HepG2 (cell line): ENCODE measurements around the gene MYCBPAP. TPM values are rescaled to one million over a fixed set of nuclear protein-coding genes. Genes with fewer than 3 reads are reported as not detected.

Experiments used
- ATAC-seq: fragments of 200-7000 bp; cut with Tn5 transposase; 3 replicates; pipeline ENCODE4 v1.9.1; 2020; ENCODE audit warnings: mild to moderate bottlenecking, moderate library complexity
- BruUV-seq: library from RNA; stranded (reverse); fragments of 400-500 nt; replicated peaks from 2 replicates; lab custom pipeline; 2021; lab: Mats Ljungman, UMichigan
- CTCF ChIA-PET: fragments of 300-600 bp; formaldehyde crosslinking; extraction: SDS; loops from one replicate; lab custom pipeline; 2021; ENCODE audit warnings: low total read pairs, inconsistent platforms, low intra/inter-chr PET ratio; lab: Yijun Ruan, JAX
- POLR2A ChIA-PET: fragments of 350-600 bp; sonication (Branson Sonifier 250); formaldehyde crosslinking; loops from one replicate; lab custom pipeline; 2020; ENCODE audit warnings: antibody characterized with exemption, inconsistent platforms; lab: Yijun Ruan, JAX
- DNase-seq: peaks from one replicate; pipeline ENCODE4 v3.0.0-alpha.2; 2015; ENCODE audit warnings: low spot score
- FAIRE-seq: peaks from 3 replicates; lab custom pipeline; 2011; peaks lifted over from hg19 to GRCh38; lab: Jason Lieb, UNC
- H2AFZ ChIP-seq: one replicate; pipeline ENCODE4 v1.6.1; 2011; ENCODE audit warnings: low read length, inconsistent platforms
- H3K27ac ChIP-seq: fragments of 300-600 bp; 3 replicates; pipeline ENCODE4 v1.8.0; 2011; ENCODE audit warnings: mixed run types, mild to moderate bottlenecking, mixed read lengths, low read length, inconsistent platforms; ENCODE audit not compliant: insufficient read depth; ENCODE audit errors: extremely low read length
- H3K27me3 ChIP-seq, 2 experiments: fragments of 200-600 bp in 1 of 2; 2 replicates in 1 of 2; 3 replicates in 1 of 2; pipeline versions ENCODE4 v1.6.0 to v1.8.0; 2011; ENCODE audit warnings: low read length in 2 of 2, mild to moderate bottlenecking in 2 of 2, moderate library complexity in 2 of 2, inconsistent platforms in 1 of 2; ENCODE audit not compliant: insufficient read depth in 2 of 2, control insufficient read depth in 1 of 2
- H3K36me3 ChIP-seq, 2 experiments: fragments of 200-600 bp in 1 of 2; replicated peaks in 1 of 2; 2 replicates in 1 of 2; 3 replicates in 1 of 2; pipeline versions ENCODE4 v1.5.1 to v1.8.0; 2011; ENCODE audit warnings: low read length in 2 of 2, inconsistent platforms in 1 of 2; ENCODE audit not compliant: insufficient read depth in 2 of 2, control insufficient read depth in 1 of 2
- H3K4me1 ChIP-seq: 2 replicates; pipeline ENCODE4 v1.5.1; 2012; ENCODE audit warnings: low read length, inconsistent platforms; ENCODE audit not compliant: insufficient read depth
- H3K4me2 ChIP-seq: 2 replicates; pipeline ENCODE4 v1.6.0; 2011; ENCODE audit warnings: low read depth, low read length, inconsistent platforms
- H3K4me3 ChIP-seq, 3 experiments: fragments of 200-600 bp in 1 of 3; sonication (generic), shearing (Covaris generic) in 1 of 3; replicated peaks in 1 of 3; 2 replicates each; pipeline ENCODE4 v1.5.1; 2011 to 2016; ENCODE audit warnings: low read length in 3 of 3, inconsistent platforms in 2 of 3, low read depth in 2 of 3, mild to moderate bottlenecking in 2 of 3, control low read depth in 1 of 3, mixed read lengths in 1 of 3; ENCODE audit not compliant: insufficient read depth in 1 of 3
- H3K79me2 ChIP-seq: one replicate; pipeline ENCODE4 v1.6.1; 2011; ENCODE audit warnings: low read length, inconsistent platforms; ENCODE audit not compliant: insufficient read depth
- H3K9ac ChIP-seq: 2 replicates; pipeline ENCODE4 v1.6.0; 2011; ENCODE audit warnings: mild to moderate bottlenecking, low read depth, low read length, inconsistent platforms; ENCODE audit not compliant: insufficient read depth
- H3K9me3 ChIP-seq: 2 replicates; pipeline ENCODE4 v1.5.1; 2012; ENCODE audit warnings: mild to moderate bottlenecking, low read length
- H4K20me1 ChIP-seq: 2 replicates; pipeline ENCODE4 v1.6.0; 2011; ENCODE audit warnings: inconsistent platforms, mild to moderate bottlenecking, low read length, moderate library complexity; ENCODE audit not compliant: insufficient read depth
- IRF2 ChIP-seq: IDR thresholded peaks from 2 replicates; pipeline ENCODE4 v1.6.1; 2018; ENCODE audit warnings: missing genetic modification reagents, missing compliant biosample characterization
- NFIC ChIP-seq: IDR thresholded peaks from 2 replicates; pipeline ENCODE4 v1.6.1; 2012; ENCODE audit warnings: mild to moderate bottlenecking, low read length, inconsistent platforms
- RBAK ChIP-seq: sonication (generic); formaldehyde crosslinking; IDR thresholded peaks from 2 replicates; pipeline ENCODE4 v1.5.1; 2020; ENCODE audit warnings: mild to moderate bottlenecking, missing genetic modification reagents
- SIX1 ChIP-seq: sonication (generic); formaldehyde crosslinking; IDR thresholded peaks from 2 replicates; pipeline ENCODE4 v1.4.0; 2020; ENCODE audit warnings: missing genetic modification reagents, borderline replicate concordance
- TOE1 ChIP-seq: sonication (generic); formaldehyde crosslinking; IDR thresholded peaks from 2 replicates; pipeline ENCODE4 v1.4.0; 2020; ENCODE audit warnings: mild to moderate bottlenecking, missing genetic modification reagents
- ZNF703 ChIP-seq: sonication (generic); formaldehyde crosslinking; IDR thresholded peaks from 2 replicates; pipeline ENCODE4 v1.5.1; 2020; ENCODE audit warnings: missing genetic modification reagents, mild to moderate bottlenecking, moderate library complexity, borderline replicate concordance
- ZSCAN20 ChIP-seq: sonication (generic); formaldehyde crosslinking; IDR thresholded peaks from 2 replicates; pipeline ENCODE4 v1.4.0; 2020; ENCODE audit warnings: missing genetic modification reagents, mild to moderate bottlenecking, borderline replicate concordance
- WGBS: methylation state at CpG from one replicate; pipeline ENCODE4 v1.1.6; 2017; ENCODE audit warnings: low lambda C conversion rate; 5-methylcytosine and 5-hydroxymethylcytosine counted together
- in situ Hi-C: cut with HindIII; loops from 2 replicates; pipeline ENCODE4 v1.10.0; 2017; ENCODE audit warnings: low pct_unique_long_range_greater_than_20kb; ENCODE audit not compliant: extremely low pct_ligation_motif_present
- intact Hi-C: fragments of 100-400 bp; cut with micrococcal nuclease; formaldehyde crosslinking; loops from one replicate; pipeline ENCODE4 v1.10.0; 2022; ENCODE audit not compliant: unreplicated experiment
- polyA plus RNA-seq, 8 experiments: library from polyadenylated mRNA; depleted of rRNA in 3 of 8; stranded (reverse) in 7 of 8; unstranded in 1 of 8; fragments of >200 nt; fragmentation: Illumina TruSeq in 4 of 8; extraction: Trizol in 4 of 8; gene quantifications; 2 replicates each; pipeline versions ENCODE4 v1.2.1 to v1.2.3, GENCODE V29; 2011 to 2016; ENCODE audit warnings: low read depth in 4 of 8, missing spikeins in 1 of 8, mixed read lengths in 1 of 8; ENCODE audit not compliant: insufficient read depth in 1 of 8
- total RNA-seq, 5 experiments: library from RNA; depleted of rRNA; stranded (reverse); fragments of >200 nt; fragmentation: Illumina TruSeq; extraction: Trizol; gene quantifications; 2 replicates each; pipeline ENCODE4 v1.2.3, GENCODE V29; 2016; ENCODE audit warnings: low read depth in 1 of 5
- TF ChIP-seq, protein P1 (sequence below): fragments of 450-650 bp; IDR thresholded peaks from 2 replicates; pipeline ENCODE4 v1.6.1; 2017
- TF ChIP-seq, protein P2 (sequence below): sonication (generic); formaldehyde crosslinking; IDR thresholded peaks from 2 replicates; pipeline ENCODE4 v1.5.1; 2020; ENCODE audit warnings: mild to moderate bottlenecking, missing genetic modification reagents
- TF ChIP-seq, protein P3 (sequence below): sonication (generic); formaldehyde crosslinking; IDR thresholded peaks from 2 replicates; pipeline ENCODE4 v1.5.0; 2020; ENCODE audit warnings: mild to moderate bottlenecking, missing genetic modification reagents, borderline replicate concordance

MYCBPAP gene
- total and polyA plus RNA-seq, 2 of the 13 experiments (the other 11 are each of a cell fraction or from before 2014, with no cell fraction given) = 0.22 to 0.24 TPM

DNA sequence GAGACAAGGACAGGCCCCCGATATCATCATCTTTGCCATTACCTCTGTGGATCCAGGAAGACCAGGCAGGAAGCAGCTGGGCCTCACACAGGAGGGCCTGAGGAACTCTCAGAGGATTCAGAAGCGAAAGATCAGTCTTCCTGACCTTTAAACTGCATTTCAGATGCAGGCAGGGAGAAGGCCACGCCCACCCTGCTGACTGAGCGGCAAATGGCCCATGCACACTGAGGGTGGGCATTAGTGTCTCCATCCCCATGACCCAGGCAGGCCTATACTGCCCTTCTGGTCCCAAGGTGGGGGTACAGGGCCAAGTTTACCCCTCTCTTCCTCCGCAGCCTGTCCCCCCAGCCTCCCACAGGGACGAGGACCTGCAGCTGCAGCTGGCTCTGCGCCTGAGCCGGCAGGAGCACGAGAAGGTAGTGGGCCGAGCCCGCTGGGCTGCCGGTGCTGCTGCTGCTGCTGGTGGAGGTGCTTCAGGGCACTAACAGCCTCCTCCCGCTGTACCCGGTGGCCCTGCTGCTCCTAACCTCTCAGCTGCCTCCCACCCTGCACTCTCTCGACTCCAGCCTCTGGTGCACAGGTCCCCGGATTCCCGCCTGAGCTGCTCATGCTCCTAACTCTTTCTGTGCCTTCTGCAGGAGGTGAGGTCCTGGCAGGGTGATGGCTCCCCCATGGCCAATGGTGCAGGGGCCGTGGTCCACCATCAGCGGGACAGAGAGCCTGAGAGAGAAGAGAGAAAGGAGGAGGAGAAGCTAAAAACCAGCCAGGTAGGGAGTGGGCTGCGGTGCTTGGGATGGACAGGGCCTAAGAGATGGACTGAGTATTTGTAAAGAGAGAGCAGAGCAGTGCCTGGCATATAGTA, 30.5 kb downstream of the MYCBPAP start:
- in situ Hi-C loops (no loop called here), intact Hi-C loops (no loop called here)
- H3K9me3 ChIP-seq = no peaks in the 10 kb centered on the region
- BruUV-seq = no TSS peak
- H2AFZ ChIP-seq = no peak overlapping the region
- peak; percentile 96 for FAIRE-seq
- WGBS = 16% methylated on average over 13 of the region's 20 CpGs
- peak overlapping the region; percentile 28 to 73 (median 56); a peak in 5 of 6 replicates for H3K4me3 ChIP-seq
- peak overlapping the region; percentile 56 for H3K27ac ChIP-seq
- POLR2A ChIA-PET = interaction anchor here (0.6 to 1.9 kb wide), 14 partner anchors 8 to 328 kb away, joined by 3 to 6 read pairs (median 4); partner anchors contain the start of gene CACNA1G
- peak overlapping the region; percentile 49 for H3K9ac ChIP-seq
- peak; percentile 76 for DNase-seq
- no peaks in the 10 kb centered on the region; a peak in 1 of 5 replicates for H3K27me3 ChIP-seq
- no peaks in the 10 kb centered on the region for H3K79me2 ChIP-seq
- H3K4me2 ChIP-seq = peak overlapping the region; percentile 97
- no peaks in the 10 kb centered on the region for H4K20me1 ChIP-seq
- H3K4me1 ChIP-seq = peaks cover 74% of the 10 kb centered on the region
- no peaks in the 10 kb centered on the region for H3K36me3 ChIP-seq
- CTCF ChIA-PET = no interaction called here
- peak; percentile 29 for ATAC-seq
- TF ChIP-seq SIX1 = no peak
- no peak for TF ChIP-seq ZNF703 (CRISPR knock-in tag)
- TF ChIP-seq ZSCAN20 (CRISPR knock-in tag) = no peak
- no peak for TF ChIP-seq TOE1 (CRISPR knock-in tag)
- TF ChIP-seq IRF2 (CRISPR knock-in tag) = no peak
- TF ChIP-seq, protein P1, sequence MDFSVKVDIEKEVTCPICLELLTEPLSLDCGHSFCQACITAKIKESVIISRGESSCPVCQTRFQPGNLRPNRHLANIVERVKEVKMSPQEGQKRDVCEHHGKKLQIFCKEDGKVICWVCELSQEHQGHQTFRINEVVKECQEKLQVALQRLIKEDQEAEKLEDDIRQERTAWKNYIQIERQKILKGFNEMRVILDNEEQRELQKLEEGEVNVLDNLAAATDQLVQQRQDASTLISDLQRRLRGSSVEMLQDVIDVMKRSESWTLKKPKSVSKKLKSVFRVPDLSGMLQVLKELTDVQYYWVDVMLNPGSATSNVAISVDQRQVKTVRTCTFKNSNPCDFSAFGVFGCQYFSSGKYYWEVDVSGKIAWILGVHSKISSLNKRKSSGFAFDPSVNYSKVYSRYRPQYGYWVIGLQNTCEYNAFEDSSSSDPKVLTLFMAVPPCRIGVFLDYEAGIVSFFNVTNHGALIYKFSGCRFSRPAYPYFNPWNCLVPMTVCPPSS = no peak
- TF ChIP-seq, protein P2, sequence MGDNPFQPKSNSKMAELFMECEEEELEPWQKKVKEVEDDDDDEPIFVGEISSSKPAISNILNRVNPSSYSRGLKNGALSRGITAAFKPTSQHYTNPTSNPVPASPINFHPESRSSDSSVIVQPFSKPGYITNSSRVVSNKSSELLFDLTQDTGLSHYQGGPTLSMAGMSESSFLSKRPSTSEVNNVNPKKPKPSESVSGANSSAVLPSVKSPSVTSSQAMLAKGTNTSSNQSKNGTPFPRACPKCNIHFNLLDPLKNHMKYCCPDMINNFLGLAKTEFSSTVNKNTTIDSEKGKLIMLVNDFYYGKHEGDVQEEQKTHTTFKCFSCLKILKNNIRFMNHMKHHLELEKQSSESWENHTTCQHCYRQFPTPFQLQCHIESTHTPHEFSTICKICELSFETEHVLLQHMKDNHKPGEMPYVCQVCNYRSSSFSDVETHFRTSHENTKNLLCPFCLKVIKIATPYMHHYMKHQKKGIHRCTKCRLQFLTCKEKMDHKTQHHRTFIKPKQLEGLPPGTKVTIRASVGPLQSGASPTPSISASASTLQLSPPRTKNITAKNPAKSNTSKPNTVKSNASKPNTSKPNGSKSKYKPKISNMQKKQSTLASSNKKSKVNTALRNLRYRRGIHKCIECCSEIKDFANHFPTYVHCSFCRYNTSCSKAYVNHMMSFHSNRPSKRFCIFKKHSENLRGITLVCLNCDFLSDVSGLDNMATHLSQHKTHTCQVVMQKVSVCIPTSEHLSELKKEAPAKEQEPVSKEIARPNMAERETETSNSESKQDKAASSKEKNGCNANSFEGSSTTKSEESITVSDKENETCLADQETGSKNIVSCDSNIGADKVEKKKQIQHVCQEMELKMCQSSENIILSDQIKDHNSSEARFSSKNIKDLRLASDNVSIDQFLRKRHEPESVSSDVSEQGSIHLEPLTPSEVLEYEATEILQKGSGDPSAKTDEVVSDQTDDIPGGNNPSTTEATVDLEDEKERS = no peak
- TF ChIP-seq NFIC = no peak
- TF ChIP-seq, protein P3, sequence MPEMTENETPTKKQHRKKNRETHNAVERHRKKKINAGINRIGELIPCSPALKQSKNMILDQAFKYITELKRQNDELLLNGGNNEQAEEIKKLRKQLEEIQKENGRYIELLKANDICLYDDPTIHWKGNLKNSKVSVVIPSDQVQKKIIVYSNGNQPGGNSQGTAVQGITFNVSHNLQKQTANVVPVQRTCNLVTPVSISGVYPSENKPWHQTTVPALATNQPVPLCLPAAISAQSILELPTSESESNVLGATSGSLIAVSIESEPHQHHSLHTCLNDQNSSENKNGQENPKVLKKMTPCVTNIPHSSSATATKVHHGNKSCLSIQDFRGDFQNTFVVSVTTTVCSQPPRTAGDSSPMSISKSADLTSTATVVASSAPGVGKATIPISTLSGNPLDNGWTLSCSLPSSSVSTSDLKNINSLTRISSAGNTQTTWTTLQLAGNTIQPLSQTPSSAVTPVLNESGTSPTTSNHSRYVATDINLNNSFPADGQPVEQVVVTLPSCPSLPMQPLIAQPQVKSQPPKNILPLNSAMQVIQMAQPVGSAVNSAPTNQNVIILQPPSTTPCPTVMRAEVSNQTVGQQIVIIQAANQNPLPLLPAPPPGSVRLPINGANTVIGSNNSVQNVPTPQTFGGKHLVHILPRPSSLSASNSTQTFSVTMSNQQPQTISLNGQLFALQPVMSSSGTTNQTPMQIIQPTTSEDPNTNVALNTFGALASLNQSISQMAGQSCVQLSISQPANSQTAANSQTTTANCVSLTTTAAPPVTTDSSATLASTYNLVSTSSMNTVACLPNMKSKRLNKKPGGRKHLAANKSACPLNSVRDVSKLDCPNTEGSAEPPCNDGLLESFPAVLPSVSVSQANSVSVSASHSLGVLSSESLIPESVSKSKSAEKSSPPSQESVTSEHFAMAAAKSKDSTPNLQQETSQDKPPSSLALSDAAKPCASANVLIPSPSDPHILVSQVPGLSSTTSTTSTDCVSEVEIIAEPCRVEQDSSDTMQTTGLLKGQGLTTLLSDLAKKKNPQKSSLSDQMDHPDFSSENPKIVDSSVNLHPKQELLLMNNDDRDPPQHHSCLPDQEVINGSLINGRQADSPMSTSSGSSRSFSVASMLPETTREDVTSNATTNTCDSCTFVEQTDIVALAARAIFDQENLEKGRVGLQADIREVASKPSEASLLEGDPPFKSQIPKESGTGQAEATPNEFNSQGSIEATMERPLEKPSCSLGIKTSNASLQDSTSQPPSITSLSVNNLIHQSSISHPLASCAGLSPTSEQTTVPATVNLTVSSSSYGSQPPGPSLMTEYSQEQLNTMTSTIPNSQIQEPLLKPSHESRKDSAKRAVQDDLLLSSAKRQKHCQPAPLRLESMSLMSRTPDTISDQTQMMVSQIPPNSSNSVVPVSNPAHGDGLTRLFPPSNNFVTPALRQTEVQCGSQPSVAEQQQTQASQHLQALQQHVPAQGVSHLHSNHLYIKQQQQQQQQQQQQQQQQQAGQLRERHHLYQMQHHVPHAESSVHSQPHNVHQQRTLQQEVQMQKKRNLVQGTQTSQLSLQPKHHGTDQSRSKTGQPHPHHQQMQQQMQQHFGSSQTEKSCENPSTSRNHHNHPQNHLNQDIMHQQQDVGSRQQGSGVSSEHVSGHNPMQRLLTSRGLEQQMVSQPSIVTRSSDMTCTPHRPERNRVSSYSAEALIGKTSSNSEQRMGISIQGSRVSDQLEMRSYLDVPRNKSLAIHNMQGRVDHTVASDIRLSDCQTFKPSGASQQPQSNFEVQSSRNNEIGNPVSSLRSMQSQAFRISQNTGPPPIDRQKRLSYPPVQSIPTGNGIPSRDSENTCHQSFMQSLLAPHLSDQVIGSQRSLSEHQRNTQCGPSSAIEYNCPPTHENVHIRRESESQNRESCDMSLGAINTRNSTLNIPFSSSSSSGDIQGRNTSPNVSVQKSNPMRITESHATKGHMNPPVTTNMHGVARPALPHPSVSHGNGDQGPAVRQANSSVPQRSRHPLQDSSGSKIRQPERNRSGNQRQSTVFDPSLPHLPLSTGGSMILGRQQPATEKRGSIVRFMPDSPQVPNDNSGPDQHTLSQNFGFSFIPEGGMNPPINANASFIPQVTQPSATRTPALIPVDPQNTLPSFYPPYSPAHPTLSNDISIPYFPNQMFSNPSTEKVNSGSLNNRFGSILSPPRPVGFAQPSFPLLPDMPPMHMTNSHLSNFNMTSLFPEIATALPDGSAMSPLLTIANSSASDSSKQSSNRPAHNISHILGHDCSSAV (CRISPR knock-in tag) = no peak
- no peak for TF ChIP-seq RBAK (CRISPR knock-in tag)
